GM21717 (cell line): ENCODE measurements around the gene LMBR1L.

Experiments used
- ATAC-seq: cut with Tn5 transposase; IDR thresholded peaks from one replicate; pipeline ENCODE4 v1.9.1; 2021; ENCODE audit warnings: mild to moderate bottlenecking, moderate library complexity; ENCODE audit not compliant: unreplicated experiment

Gene LMBR1L

DNA sequence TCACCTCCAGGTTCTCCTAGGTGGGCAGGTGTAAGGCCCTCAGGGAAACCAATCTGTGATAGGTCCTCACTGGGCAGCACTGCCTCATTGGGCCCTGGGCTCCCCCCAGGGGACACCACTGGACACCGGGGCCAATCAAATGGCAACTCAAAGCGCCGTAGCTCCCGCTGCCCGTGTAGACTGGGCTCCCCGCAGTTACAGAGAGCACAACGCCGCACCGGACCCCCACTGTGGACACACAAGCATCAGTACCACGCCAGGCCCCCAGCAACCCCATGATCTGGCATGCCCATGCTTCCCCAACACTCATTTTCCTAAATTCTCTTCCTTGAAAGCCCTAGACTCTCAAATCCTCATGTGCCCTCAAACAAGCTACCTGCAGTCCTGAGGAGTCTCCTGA, 56.1 kb downstream of the LMBR1L start:
- no peak for ATAC-seq

DNA sequence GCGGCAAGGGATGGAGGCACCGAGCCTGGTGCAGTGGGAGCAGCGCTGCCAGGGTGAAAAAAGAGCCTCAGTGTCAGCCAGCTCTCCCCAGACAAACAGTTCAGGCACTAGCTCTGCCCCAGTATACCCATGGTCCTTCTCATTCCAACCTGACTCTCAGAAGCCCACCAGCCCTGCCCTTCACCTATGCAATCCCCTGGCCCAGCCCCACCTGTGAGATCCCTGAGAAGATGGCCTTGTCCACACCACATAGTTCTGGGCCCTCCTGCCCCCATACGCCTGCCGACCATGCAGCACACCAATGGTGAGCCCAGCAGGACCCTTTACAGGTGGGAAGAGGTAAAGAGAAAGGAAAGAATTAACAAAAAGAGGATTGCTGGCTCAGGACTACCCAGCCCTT, 56.6 kb downstream of the LMBR1L start:
- ATAC-seq, result no peak

- ATAC-seq, result no peak
Measured at GRCh38 chr12:49052451-49053208, 58.0 kb downstream of the LMBR1L start.

- ATAC-seq, result no peak
Measured at GRCh38 chr12:49051777-49052438, 58.7 kb downstream of the LMBR1L start.

DNA sequence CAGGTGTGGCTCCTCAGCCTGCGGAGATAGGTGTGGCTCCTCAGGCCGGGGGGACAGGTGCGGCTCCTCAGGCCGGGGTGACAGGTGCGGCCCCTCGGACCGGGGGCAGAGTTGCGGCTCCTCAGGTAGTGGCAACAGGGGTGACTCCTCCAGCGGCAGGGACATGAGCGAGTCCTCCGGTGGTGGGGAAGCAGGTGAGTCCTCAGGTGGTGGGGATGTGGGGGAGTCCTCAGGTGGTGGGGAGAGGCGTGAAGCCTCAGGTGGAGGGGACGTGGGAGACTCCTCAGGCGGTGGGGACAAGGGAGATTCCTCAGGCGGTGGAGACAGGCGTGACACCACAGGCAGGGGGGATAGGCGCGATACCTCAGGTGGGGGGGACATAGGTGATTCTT, 59.3 kb downstream of the LMBR1L start:
- ATAC-seq, result no peak

GRCh38 chr12:49050507-49051372, 59.9 kb downstream of the LMBR1L start:
- no peak for ATAC-seq

- ATAC-seq, result no peak
Measured at GRCh38 chr12:49049566-49050224, 61.0 kb downstream of the LMBR1L start.

GRCh38 chr12:49048953-49049352, 61.7 kb downstream of the LMBR1L start:
- no peak for ATAC-seq
